NCI-H2196 (cell line): ENCODE results near the gene TCAP.

Source experiments
- DNase-seq: peaks from one replicate; lab custom pipeline; 2025; ENCODE audit not compliant: unreplicated experiment; lab: John Stamatoyannopoulos, UW

TCAP gene

GRCh38 chr17:39666231-39666600 lies 1.1 kb downstream of the TCAP start:
- no peak for DNase-seq

GRCh38 chr17:39666601-39667261 lies 1.6 kb downstream of the TCAP start:
- no peak for DNase-seq

GRCh38 chr17:39667262-39667944 lies 2.3 kb downstream of the TCAP start:
- DNase-seq, result no peak

GRCh38 chr17:39667945-39668924 lies 3.1 kb downstream of the TCAP start, which contains the start of gene PNMT:
Gene PNMT (plus strand): TSS chr17:39668453. CDS start chr17:39668476, 23 bp downstream.
- DNase-seq, result no peak

GRCh38 chr17:39669897-39670735 lies 5.0 kb downstream of the TCAP start:
- DNase-seq, result no peak

GRCh38 chr17:39670746-39671145 lies 5.6 kb downstream of the TCAP start:
- no peak for DNase-seq

- no peak for DNase-seq
Measured at GRCh38 chr17:39671651-39672521, 6.7 kb downstream of the TCAP start.

- no peak for DNase-seq
Measured at GRCh38 chr17:39672522-39673334, 7.6 kb downstream of the TCAP start.

GRCh38 chr17:39673335-39674081 lies 8.4 kb downstream of the TCAP start:
- DNase-seq, result no peak

- DNase-seq, result no peak
Measured at GRCh38 chr17:39674179-39674578, 9.0 kb downstream of the TCAP start.

- DNase-seq, result peak; percentile 20
Measured at GRCh38 chr17:39674702-39675389, 9.7 kb downstream of the TCAP start.

GRCh38 chr17:39675390-39676082 lies 10.4 kb downstream of the TCAP start:
- no peak for DNase-seq

- DNase-seq, result peak; percentile 32
Measured at GRCh38 chr17:39676198-39676819, 11.2 kb downstream of the TCAP start.

GRCh38 chr17:39677072-39677471 lies 11.9 kb downstream of the TCAP start:
- DNase-seq, result no peak

GRCh38 chr17:39677542-39678339 lies 12.6 kb downstream of the TCAP start:
- DNase-seq, result no peak
